Esophagus muscularis mucosa (tissue), 4 donors: Measurements from ENCODE around the gene METTL15.
"Not testable (repeated sequence)": the region's sequence is repeated elsewhere in the genome, so short reads cannot be mapped to it uniquely, and the experiment has no call there.

Experiments used
- CTCF ChIP-seq, 3 experiments: fragments of 200-600 bp in 2 of 3; fragments of 450-650 bp in 1 of 3; sonication (generic) in 2 of 3; IDR thresholded peaks; one replicate each; pipeline ENCODE4 v1.5.1; 2017 to 2019; ENCODE audit warnings: antibody characterized with exemption in 3 of 3, mild to moderate bottlenecking in 2 of 3, moderate library complexity in 1 of 3
- EP300 ChIP-seq: sonication (generic); formaldehyde crosslinking; IDR thresholded peaks from one replicate; pipeline ENCODE4 v1.6.1; 2017; ENCODE audit warnings: antibody characterized with exemption
- POLR2A ChIP-seq: fragments of 450-650 bp; IDR thresholded peaks from one replicate; pipeline ENCODE4 v1.6.1; 2017; ENCODE audit warnings: antibody characterized with exemption, moderate library complexity, mild to moderate bottlenecking, low read depth

DNA sequence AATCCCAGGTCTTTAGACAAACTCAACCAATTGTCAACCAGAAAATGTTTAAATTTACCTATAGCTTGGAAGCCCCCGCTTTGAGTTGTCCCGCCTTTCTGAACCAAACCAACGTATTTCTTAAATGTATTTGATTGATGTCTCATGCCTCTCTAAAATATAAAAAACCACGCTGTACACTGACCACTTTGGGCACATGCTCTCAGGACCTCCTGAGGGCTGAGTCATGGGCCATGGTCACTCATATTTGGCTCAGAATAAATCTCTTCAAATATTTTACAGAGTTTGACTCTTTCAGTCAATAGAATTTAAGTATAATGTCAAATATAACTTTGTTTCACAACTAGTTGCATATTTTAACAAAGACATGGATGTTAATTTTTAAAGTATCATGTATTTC is 5.9 kb upstream of the METTL15 start:
- TF ChIP-seq EP300; CTCF (IDR thresholded peaks at IDR 0.05); POLR2A: not testable (repeated sequence)
